ENCODE measurements around the gene KIF3B.
"Not testable (repeated sequence)": the region's sequence is repeated elsewhere in the genome, so short reads cannot be mapped to it uniquely, and the experiment has no call there.

KIF3B gene

DNA sequence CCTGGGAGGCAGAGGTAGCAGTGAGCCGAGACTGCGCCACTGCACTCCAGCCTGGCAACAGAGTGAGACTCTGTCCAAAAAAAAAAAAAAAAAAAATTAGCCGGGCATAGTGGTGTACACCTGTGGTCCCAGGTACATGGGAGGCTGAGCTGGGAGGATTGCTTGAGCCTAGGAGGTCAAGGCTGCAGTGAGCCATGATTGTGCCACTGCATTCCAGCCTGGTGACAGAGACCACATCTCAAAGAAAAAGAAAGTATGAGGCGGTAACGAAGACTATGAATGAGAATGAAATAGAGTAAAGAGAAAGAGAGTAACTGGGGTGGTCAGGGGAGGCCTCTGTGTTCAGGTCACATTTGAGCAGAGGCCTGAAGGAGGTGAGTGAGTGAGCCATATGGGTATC lies 31.2 kb upstream of the KIF3B start:
- in situ Hi-C loops (cut with HindIII; ENCODE audit: low sequenced_read_pairs) = not testable (repeated sequence)

DNA sequence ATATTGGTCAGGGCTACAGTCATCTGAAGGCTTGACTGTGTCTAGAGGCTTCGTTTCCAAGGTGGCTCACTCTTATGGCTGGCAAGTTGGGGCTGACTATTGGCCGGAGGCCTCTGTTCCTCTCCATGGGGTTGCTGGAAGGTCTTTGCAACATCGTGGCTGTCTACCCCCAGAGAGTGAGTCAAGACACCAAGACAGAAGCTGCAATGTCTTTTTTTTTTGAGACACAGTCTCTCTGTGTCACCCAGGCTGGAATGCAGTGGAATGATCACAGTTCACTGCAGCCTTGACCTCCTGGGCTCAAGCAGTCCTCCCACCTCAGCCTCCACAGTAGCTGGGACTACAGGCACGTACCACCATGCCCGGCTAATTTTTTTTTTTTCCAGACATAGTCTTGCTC lies 29.4 kb upstream of the KIF3B start:
- in situ Hi-C loops (cut with HindIII; ENCODE audit: low sequenced_read_pairs) = no loop called here

DNA sequence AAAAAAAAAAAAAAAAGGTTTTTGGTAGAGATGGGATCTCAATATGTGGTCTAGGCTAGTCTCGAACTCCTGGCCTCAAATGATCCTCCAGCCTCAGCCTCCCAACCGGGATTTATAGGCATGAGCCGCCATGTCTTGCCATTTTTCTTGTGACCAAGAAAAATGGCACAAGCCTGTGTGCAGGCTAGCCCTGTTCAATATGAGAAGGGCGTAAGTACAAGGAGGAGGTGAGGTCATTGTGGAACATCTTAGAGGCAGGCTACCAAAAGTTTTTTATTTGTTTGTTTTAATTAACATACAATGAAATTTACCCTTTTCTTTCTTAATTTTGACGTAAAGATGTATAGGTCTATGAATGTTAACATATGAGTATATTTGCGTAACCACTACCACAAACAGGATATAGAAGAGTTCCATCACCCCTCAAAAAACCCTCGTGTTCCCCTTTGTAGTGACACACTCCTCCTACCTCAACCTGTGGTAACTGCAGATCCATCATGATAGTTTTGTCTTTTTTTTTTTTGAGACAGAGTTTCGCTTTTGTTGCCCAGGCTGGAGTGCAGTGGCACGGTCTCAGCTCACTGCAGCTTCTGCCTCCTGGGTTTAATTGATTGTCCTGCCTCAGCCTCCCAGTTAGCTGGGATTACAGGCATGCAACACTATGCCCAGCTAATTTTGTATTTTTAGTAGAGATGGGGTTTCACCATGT lies 28.3 kb upstream of the KIF3B start:
- in situ Hi-C loops (cut with HindIII; ENCODE audit: low sequenced_read_pairs) = no loop called here

DNA sequence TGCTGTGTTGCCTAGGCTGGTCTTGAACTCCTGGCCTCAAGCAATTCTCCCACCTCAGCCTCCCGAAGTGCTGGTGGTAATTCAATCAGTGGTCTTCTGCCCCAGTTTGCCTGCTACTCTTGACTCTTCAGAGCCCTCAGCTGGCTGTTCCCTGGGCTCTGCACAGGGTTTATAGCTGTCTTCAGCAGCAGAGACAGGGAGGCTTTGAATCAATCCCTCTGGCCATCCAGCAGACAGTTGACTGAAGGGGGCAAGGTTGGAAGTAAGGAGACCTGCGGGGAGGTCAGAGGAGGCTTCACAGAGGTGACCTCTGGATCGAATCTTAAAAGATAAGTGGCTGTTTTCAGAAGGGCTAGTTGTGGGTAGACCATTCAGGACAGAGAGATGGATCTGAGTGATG lies 26.0 kb upstream of the KIF3B start:
- in situ Hi-C loops (cut with HindIII; ENCODE audit: low sequenced_read_pairs) = no loop called here

DNA sequence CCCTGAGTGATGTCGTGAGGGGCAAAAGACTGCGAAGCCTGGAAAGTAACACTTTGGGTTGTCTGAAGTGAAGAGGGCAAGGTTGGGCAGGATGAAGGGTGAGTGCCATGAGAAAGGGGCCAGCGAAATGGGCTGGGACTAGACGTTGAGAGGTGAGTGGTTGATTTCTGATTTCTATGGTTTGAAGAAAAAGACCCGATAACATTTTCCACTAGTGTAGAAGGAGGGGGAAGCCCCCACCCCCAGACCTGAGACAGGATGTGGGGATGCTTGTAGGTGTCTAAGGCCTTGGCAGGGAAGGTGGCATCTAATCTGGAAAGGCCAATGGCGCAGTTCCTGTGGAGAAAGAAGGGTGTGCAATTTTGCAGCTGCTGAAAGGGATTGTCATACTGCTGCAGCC lies 25.3 kb upstream of the KIF3B start:
- in situ Hi-C loops (cut with HindIII; ENCODE audit: low sequenced_read_pairs) = no loop called here

DNA sequence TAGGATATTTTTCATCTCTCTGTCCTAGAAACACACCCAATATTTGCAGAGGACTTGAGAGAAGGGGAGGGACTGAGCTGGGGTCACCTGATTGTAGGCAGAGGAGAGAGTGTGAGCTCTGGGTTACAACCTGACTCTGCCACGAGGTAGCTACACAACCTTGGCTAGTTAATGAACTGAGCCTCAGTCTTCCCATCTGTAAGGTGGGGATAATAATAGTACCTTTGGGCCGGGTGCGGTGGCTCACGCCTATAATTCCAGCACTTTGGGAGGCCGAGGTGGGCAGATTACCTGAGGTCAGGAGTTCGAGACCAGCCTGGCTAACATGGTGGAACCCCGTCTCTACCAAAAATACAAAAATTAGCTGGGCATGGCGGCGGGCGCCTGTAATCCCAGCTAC lies 16.5 kb upstream of the KIF3B start:
- in situ Hi-C loops (cut with HindIII; ENCODE audit: low sequenced_read_pairs) = not testable (repeated sequence)

DNA sequence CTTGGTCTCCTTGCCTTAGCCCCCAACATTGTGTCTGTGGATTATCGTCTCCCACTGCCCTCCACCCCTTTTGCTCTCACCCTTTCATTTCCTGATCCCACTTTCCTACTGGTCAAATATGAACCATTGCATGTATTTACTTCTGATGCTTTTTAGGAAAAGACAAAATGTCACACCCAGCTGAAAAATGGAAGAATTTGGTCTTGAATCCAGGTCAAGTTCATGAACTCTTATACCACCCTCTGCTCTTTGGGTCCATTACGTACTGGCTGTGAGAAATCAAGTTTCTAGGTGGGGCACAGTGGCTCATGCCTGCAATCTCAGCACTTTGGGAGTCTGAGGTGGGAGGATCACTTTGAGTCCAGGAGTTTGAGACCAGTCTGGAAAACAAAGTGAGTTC lies 15.8 kb upstream of the KIF3B start:
- in situ Hi-C loops (cut with HindIII; ENCODE audit: low sequenced_read_pairs) = no loop called here

DNA sequence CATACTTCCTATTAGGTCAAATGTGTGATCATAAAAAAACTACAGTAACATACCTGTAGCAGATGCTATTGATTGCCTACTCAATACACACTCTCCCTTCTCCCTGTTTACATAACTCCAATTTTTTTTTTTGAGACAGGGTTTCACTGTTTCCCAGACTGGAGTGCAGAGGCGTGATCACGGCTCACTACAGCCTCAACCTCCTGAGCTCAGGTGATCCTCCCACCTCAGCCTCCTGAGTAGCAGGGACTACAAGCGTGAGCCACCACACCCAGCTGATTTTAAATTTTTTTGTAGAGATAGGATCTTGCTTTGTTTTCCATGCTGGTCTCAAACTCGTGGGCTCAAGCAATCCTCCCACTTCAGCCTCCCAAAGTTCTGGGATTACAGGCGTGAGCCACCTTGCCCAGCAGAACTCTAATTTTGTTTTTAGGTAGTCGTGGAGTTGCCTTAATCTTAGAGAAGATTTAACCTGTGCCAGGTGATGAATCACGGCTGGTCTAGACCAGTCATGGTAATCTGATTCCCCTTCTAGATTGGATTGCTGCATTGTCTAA lies 14.0 kb upstream of the KIF3B start:
- in situ Hi-C loops (cut with HindIII; ENCODE audit: low sequenced_read_pairs) = no loop called here

DNA sequence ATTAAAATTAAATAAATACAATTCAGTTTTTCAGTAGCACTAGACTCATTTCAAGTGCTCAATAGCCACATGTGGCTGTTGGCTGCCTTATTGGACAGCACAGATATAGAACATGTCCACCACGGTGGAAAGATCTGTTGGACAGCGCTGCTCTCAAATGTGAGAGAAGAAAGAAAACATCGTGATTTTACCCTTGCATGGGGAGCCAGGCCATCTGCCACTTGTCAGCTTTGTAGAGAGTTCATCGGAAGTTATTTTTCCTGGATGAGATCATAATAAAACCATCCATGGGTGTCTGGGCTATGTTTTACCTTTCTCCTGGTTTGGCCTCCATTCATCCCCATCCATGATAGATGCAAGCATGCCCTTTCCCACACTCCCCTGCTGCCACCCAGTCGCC lies 5.8 kb upstream of the KIF3B start:
- in situ Hi-C loops (cut with HindIII; ENCODE audit: low sequenced_read_pairs) = no loop called here

DNA sequence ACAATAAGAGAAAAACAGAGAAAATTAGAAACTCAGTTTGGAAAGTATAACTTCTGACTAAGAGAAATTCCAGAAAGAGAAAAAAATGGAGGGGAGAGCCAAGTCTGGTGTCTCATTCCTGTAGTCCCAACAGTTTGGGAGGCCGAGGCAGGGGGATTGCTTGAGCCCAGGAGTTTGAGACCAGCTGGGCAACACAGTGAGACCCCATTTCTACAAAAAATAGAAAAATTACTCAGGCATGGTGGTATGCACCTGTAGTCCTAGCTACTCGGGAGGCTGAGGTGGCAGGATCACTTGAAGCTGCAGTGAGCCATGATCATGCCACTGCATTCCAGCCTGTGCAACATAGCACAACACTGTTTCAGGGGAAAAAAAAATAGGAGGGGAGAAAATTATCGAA lies 3.1 kb upstream of the KIF3B start:
- in situ Hi-C loops (cut with HindIII; ENCODE audit: low sequenced_read_pairs) = no loop called here

DNA sequence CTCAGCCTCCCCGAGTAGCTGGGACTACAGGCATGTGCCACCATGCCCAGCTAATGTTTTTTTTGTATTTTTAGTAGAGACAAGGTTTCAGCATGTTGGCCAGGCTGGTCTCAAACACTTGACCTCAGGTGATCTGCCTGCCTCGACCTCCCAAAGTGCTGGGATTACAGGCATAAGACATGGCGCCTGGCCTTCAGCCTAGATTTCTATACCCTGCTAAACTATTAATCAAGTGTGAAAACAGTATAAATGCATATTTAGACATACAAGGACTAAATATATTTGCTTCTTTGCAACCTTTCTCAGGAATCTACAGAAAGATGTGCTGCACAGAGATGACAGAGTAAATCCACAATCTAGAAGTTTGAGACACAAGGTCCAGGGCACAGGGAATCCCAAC lies 2.3 kb upstream of the KIF3B start:
- in situ Hi-C loops (cut with HindIII; ENCODE audit: low sequenced_read_pairs) = loop anchor here (5.0 kb wide), 2 partner anchors 42 to 97 kb away; no protein-coding TSS in a partner anchor

DNA sequence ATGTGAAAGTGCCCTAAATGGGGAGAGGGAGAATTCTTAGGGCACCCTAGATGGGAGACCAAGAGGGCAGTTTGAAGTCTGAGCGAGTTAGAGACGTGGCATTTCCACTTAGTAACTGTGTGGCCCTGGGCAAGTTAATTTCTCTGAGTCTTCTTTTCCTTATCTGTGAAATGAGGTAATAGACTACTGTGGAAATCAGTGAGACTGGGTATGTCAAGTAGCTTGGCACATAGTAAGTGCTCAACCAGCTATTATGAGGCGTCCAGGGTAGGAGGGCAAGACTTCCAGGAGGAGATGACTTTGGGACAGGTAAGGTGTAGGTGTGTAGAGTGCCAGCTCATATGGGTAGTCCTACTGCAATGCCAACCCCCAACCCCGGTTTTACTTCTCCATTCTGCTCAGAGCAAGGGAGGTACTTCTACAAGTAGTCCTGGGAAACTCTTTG lies 770 bp downstream of the KIF3B start:
- in situ Hi-C loops (cut with HindIII; ENCODE audit: low sequenced_read_pairs) = loop anchor here (5.0 kb wide), 2 partner anchors 39 to 94 kb away; no protein-coding TSS in a partner anchor

DNA sequence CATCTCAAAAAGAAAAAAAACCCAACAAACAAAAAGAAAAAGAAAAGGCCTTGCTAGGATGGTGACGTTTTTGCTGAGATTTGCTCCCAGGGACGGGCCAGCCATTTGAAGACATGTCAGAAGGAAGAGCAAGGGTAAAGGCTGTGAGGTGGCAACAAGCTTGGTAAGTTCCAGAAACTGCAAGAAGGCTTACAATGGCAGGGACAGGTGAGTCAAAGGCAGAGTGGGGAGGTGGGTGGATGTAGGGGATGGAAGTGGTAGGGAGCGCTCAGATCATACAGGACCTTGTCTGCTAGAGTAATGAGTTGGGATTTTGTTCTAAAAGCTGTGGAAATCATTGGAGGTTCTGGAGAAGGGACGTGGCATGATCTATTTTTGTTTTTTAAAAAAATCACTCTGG lies 4.3 kb downstream of the KIF3B start:
- in situ Hi-C loops (cut with HindIII; ENCODE audit: low sequenced_read_pairs) = loop anchor here (5.0 kb wide), 1 partner anchor 69 kb away; no protein-coding TSS in a partner anchor

DNA sequence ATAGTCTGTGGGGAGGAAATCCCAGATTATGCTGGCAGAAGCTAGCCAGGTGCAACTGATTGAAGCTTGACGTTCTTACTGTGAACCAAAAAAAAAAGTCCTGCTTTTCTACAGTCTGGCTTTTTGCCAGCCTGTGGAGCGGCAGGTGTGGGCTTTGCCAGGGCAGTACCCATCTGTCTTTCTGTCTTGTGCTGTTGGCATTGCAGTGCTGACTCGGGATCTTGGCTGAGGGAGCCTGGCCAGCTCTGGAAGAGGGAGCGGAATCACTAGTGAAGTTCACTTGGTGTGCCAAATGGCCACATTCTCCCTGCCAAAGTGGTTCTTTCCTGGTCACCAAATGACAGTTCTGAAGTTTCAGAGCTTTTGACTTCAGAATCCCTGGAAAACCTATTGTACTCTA lies 5.0 kb downstream of the KIF3B start:
- in situ Hi-C loops (cut with HindIII; ENCODE audit: low sequenced_read_pairs) = loop anchor here (5.0 kb wide), 1 partner anchor 70 kb away; no protein-coding TSS in a partner anchor

DNA sequence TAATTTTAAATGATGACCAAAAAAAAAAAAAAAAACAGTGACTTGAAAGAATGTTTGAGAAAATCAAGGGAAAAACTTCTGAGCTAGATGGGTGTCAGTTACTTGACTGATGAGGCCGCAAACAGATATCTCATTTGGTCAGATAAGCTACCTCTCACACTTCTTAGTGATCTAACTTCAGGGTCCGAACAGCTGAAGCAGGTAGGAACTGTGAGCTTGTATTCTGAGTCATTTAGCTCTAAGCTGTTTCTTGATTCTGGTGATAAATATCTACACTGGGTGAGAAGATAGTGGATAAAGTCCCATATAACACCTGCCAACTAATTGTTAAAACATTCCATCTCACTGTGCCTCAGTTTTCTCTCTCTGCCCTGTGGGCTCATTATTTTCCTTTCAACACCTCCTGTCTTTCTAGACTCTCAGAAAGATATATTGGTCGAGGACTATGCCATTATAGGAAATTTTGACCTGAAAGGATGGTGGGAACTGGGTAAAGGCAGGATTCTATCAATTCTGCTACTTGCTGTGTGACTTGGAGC lies 7.7 kb downstream of the KIF3B start:
- in situ Hi-C loops (cut with HindIII; ENCODE audit: low sequenced_read_pairs) = no loop called here

DNA sequence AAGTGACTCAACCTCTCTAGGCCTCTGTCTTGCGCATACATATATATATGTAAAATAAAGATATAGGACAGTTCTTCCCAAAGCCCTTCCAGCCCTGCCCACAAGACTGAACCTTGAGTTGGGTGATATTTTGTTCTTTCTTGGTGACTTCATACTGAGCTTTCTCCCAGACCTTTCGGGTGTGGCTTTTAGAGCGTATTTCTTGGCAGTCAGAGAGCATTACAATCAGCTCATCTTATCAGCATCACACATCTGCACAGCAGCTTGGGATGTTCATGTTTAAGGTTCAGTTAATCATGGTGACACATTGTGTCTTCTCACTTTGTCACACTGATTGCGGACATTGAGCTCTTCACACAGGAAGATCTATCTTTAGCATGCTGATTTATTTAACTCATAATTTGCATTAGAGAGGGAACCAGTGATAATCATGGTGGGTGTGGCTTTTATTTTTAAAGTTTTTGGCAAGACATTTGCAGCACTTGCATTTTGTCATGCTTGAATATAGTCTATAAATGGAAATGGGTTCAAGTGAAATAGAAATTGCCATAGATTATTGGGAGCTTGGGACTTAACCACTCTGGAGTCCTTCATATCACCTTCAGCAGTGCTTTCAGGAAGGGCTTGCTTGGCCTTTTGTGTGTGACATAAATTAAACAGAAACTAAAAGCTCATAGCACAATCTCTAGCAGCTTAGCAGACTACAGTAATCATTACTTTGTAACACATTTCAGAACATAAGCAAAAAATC lies 8.3 kb downstream of the KIF3B start:
- in situ Hi-C loops (cut with HindIII; ENCODE audit: low sequenced_read_pairs) = no loop called here

DNA sequence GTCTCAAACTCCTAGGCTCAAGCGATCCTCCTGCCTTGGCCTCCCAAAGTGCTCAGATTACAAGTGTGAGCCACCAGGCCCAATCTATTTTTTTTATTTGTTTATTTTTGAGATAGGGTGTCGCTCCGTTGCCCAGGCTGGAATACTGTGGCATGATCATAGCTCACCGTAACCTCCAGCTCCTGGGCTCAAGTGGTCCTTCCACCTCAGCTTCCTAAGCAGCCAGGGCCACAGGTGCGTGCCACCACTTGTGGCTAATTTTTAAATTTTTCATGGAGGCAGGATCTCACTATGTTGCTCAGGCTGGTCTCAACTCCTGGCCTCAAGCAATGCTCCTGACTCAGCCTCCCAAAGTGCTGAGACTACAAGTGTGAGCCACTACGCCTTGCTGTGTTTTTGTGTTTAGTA lies 9.8 kb downstream of the KIF3B start:
- in situ Hi-C loops (cut with HindIII; ENCODE audit: low sequenced_read_pairs) = no loop called here

DNA sequence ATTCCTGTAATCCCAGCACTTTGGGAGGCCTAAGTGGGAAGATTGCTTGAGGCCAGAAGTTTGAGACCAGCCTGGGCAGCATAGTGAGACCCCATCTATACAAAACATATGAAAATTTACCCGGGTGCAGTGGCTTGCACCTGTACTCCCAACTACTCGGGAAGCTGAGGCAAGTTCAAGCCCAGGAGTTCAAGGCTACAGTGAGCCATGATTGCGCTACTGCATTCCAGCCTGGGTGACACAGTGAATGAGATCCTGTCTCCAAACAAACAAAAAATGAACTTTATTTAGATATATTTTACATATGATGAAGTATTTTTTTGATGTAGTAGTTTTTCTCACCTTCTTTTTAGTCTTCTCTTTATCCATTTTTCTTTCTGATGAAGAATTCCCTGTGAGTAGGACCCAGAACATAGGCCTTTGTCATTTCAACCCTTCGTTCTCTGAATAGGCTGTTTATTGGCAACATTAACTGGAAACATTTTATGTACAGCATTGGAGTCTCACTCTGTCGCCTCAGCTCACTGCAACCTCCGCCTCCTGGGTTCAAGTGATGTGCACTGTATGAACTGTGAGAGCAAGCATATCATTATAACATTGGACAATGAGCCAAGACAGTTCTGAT lies 10.9 kb downstream of the KIF3B start:
- in situ Hi-C loops (cut with HindIII; ENCODE audit: low sequenced_read_pairs) = no loop called here

DNA sequence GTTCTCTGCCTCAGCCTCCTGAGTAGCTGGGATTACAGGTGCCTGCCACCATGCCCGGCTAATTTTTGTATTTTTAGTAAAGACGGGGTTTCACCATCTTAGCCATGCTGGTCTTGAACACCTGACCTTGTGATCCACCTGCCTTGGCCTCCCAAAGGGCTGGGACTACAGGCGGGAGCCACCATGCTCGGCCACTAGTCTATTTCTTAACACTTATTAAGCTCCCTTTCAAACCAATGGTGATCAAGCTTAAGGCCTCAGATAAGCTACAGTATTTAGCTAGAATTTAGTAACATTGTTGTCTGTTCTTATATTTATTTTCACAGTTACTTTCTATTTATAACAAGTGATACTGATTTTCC lies 11.8 kb downstream of the KIF3B start:
- in situ Hi-C loops (cut with HindIII; ENCODE audit: low sequenced_read_pairs) = not testable (repeated sequence)

DNA sequence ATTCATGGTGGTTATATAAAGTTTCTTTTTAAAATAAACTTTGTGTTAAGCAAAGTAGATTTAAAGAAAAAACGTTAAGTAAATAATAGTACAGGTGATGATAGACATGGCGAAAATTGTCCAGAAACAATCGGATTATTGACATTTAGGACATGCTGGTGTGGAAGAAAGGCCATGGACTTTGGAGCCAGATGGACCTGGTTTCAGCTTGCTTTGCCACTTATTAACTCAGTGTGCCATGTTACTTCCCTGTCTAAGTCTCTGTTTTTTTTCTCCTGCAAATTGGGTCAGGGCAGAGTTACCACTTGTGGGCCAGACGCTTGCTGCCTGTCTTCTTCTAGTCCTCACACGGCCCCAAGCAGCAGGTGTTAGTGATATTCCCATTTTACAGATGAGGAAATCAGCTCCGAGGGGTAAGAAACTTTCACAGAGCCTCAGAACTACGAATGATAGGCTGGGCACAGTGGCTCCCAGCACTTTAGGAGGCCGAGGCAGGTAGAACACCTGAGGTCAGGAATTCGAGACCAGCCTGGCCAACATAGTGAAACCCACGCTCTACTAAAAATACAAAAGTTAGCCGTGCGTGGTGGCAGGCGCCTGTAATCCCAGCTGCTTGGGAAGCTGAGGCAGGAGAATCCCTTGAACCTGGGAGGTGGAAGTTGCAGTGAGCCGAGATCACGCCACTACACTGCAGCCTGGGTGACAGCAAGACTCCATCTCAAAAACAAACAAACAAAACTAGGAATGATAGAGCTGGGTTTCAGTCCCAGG lies 12.4 kb downstream of the KIF3B start:
- in situ Hi-C loops (cut with HindIII; ENCODE audit: low sequenced_read_pairs) = no loop called here

DNA sequence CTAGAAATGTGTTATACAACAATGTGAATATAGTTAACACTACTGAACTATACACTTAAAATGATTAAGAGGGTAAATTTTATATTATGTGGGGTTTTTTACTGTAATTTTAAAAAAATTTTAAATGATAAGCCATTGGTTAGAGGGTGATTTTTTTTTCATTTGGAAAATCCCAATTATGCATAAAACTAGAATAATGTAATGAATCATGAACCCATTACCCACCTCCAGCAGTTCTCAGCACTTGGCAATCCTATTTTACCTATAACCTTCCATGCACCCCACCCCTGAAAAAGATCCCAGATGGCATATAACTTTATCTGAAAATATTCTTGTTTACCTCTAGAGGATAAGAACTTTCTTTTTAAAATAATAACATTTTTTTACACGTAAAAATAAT lies 13.7 kb downstream of the KIF3B start:
- in situ Hi-C loops (cut with HindIII; ENCODE audit: low sequenced_read_pairs) = no loop called here

Data from endothelial cell of hepatic sinusoid (primary cell).